Measurements from ENCODE around the gene TUB.

Gene TUB

GRCh38 chr11:8047382-8047781 is 33.6 kb upstream of the TUB start:
- DNase-seq (ENCODE audit: low read depth), result no peak

- no peak for DNase-seq (ENCODE audit: low read depth)
These were observed 31.9 kb upstream of the TUB start for GRCh38 chr11:8049084-8049483.

GRCh38 chr11:8055091-8055835 is 25.7 kb upstream of the TUB start:
- no peak for DNase-seq (ENCODE audit: low read depth)

- no peak for DNase-seq (ENCODE audit: low read depth)
These were observed 25.0 kb upstream of the TUB start for GRCh38 chr11:8055836-8056526.

- DNase-seq (ENCODE audit: low read depth), result no peak
These were observed 24.1 kb upstream of the TUB start for GRCh38 chr11:8056810-8057463.

GRCh38 chr11:8058216-8058615 is 22.8 kb upstream of the TUB start:
- DNase-seq (ENCODE audit: low read depth), result no peak

- DNase-seq (ENCODE audit: low read depth), result no peak
These were observed 22.0 kb upstream of the TUB start for GRCh38 chr11:8059030-8059429.

- no peak for DNase-seq (ENCODE audit: low read depth)
These were observed 21.4 kb upstream of the TUB start for GRCh38 chr11:8059571-8060011.

GRCh38 chr11:8060146-8060719 is 20.8 kb upstream of the TUB start:
- DNase-seq (ENCODE audit: low read depth), result no peak

GRCh38 chr11:8060801-8061554 is 20.0 kb upstream of the TUB start:
- no peak for DNase-seq (ENCODE audit: low read depth)

GRCh38 chr11:8061555-8062428 is 19.2 kb upstream of the TUB start:
- no peak for DNase-seq (ENCODE audit: low read depth)

- DNase-seq (ENCODE audit: low read depth), result no peak
These were observed 18.2 kb upstream of the TUB start for GRCh38 chr11:8062781-8063257.

- DNase-seq (ENCODE audit: low read depth), result no peak
These were observed 17.7 kb upstream of the TUB start for GRCh38 chr11:8063324-8063723.

GRCh38 chr11:8065031-8065430 is 16.0 kb upstream of the TUB start:
- DNase-seq (ENCODE audit: low read depth), result no peak

- no peak for DNase-seq (ENCODE audit: low read depth)
These were observed 14.7 kb upstream of the TUB start for GRCh38 chr11:8066036-8066910.

- no peak for DNase-seq (ENCODE audit: low read depth)
These were observed 14.0 kb upstream of the TUB start for GRCh38 chr11:8066911-8067455.

- DNase-seq (ENCODE audit: low read depth), result no peak
These were observed 13.5 kb upstream of the TUB start for GRCh38 chr11:8067567-8067928.

- DNase-seq (ENCODE audit: low read depth), result no peak
These were observed 13.0 kb upstream of the TUB start for GRCh38 chr11:8067929-8068575.

GRCh38 chr11:8068605-8069221 is 12.3 kb upstream of the TUB start:
- DNase-seq (ENCODE audit: low read depth), result no peak
